Naive thymus-derived CD4-positive, alpha-beta T cell (primary cell): Measurements from ENCODE around the gene PANX2. TPM values are rescaled to one million over a fixed set of nuclear protein-coding genes. Genes with fewer than 3 reads are reported as not detected.

Source experiments
- ATAC-seq: fragments of 150-1000 bp; cut with Tn5 transposase; 2 replicates; pipeline ENCODE4 v1.10.0; 2021; ENCODE audit warnings: mild to moderate bottlenecking, moderate library complexity
- CTCF ChIA-PET: fragments of 350-600 bp; sonication (Branson Sonifier 250); formaldehyde crosslinking; loops from one replicate; lab custom pipeline; 2021; ENCODE audit warnings: antibody characterized with exemption; lab: Charles Lee
- POLR2A ChIA-PET: fragments of 350-600 bp; sonication (Branson Sonifier 250); formaldehyde crosslinking; loops from one replicate; lab custom pipeline; 2021; ENCODE audit warnings: antibody characterized with exemption, inconsistent platforms; lab: Charles Lee
- DNase-seq, 9 donors: peaks; one replicate each; pipeline versions ENCODE4 v3.0.0 to v3.0.0-alpha.2; 2020 to 2022; ENCODE audit warnings: mixed read lengths in 1 of 9
- H3K27ac ChIP-seq: one replicate; pipeline ENCODE4 v1.7.0; 2013; ENCODE audit warnings: mild to moderate bottlenecking, low read depth, low read length, moderate library complexity
- H3K27me3 ChIP-seq, 2 donors: one replicate each; pipeline ENCODE4 v1.7.0; 2013; ENCODE audit warnings: low read length in 2 of 2, mild to moderate bottlenecking in 2 of 2, moderate library complexity in 2 of 2; ENCODE audit not compliant: control insufficient read depth in 2 of 2, insufficient read depth in 2 of 2
- H3K36me3 ChIP-seq, 3 experiments: 1 replicate in 2 of 3; 2 replicates in 1 of 3; pipeline ENCODE4 v1.7.0; 2013; ENCODE audit warnings: low read length in 3 of 3, mild to moderate bottlenecking in 3 of 3, moderate library complexity in 1 of 3; ENCODE audit not compliant: insufficient read depth in 3 of 3, control insufficient read depth in 2 of 3
- H3K4me1 ChIP-seq, 2 donors: one replicate each; pipeline ENCODE4 v1.7.0; 2013; ENCODE audit warnings: low read length in 2 of 2, mild to moderate bottlenecking in 2 of 2, moderate library complexity in 1 of 2; ENCODE audit not compliant: control insufficient read depth in 2 of 2, insufficient read depth in 2 of 2
- H3K4me3 ChIP-seq: 2 replicates; pipeline ENCODE4 v1.7.0; 2013; ENCODE audit warnings: mild to moderate bottlenecking, low read length
- H3K9me3 ChIP-seq, 3 experiments: 1 replicate in 2 of 3; 2 replicates in 1 of 3; pipeline ENCODE4 v1.7.0; 2013; ENCODE audit warnings: low read length in 3 of 3; ENCODE audit not compliant: control insufficient read depth in 2 of 3
- H3K27ac Mint-ChIP-seq, 9 donors: one replicate each; pipeline ENCODE4 v1.8.0; 2020 to 2022; ENCODE audit warnings: mixed read lengths in 9 of 9, mild to moderate bottlenecking in 8 of 9, moderate library complexity in 5 of 9, inconsistent platforms in 2 of 9
- H3K27me3 Mint-ChIP-seq, 5 donors: one replicate each; pipeline ENCODE4 v1.8.0; 2021 to 2022; ENCODE audit warnings: mixed read lengths in 5 of 5, mild to moderate bottlenecking in 1 of 5
- H3K36me3 Mint-ChIP-seq, 5 donors: one replicate each; pipeline ENCODE4 v1.8.0; 2020 to 2022; ENCODE audit warnings: mixed read lengths in 5 of 5, mild to moderate bottlenecking in 3 of 5, inconsistent platforms in 1 of 5
- H3K4me1 Mint-ChIP-seq, 7 donors: one replicate each; pipeline ENCODE4 v1.8.0; 2020 to 2022; ENCODE audit warnings: mixed read lengths in 7 of 7, mild to moderate bottlenecking in 3 of 7, inconsistent platforms in 1 of 7
- H3K4me3 Mint-ChIP-seq, 10 donors: one replicate each; pipeline ENCODE4 v1.8.0; 2020 to 2022; ENCODE audit warnings: mild to moderate bottlenecking in 10 of 10, mixed read lengths in 10 of 10, moderate library complexity in 6 of 10, inconsistent platforms in 2 of 10
- H3K9me3 Mint-ChIP-seq, 11 donors: one replicate each; pipeline ENCODE4 v1.8.0; 2020 to 2022; ENCODE audit warnings: mixed read lengths in 11 of 11, mild to moderate bottlenecking in 4 of 11, inconsistent platforms in 1 of 11, moderate library complexity in 1 of 11
- intact Hi-C, 2 donors: fragments of 100-400 bp; cut with micrococcal nuclease; formaldehyde crosslinking; loops; one replicate each; pipeline ENCODE4 v1.15.1; 2023
- polyA plus RNA-seq, 2 donors: library from polyadenylated mRNA; unstranded; fragments of 300-500 nt; fragmentation: Illumina TruSeq; gene quantifications; one replicate each; pipeline ENCODE4 v1.2.3, GENCODE V29; 2021
- total RNA-seq, 6 experiments: library from RNA in 5 of 6; stranded (reverse) in 5 of 6; gene quantifications; 1 replicate in 5 of 6; 2 replicates in 1 of 6; pipeline ENCODE4 v1.2.3 and lab custom pipeline; 2021 to 2026

PANX2 gene
- total and polyA plus RNA-seq, 7 experiments from 2014 or later = 0.27 to 2.0 (median 0.66) TPM; not detected in 4

DNA sequence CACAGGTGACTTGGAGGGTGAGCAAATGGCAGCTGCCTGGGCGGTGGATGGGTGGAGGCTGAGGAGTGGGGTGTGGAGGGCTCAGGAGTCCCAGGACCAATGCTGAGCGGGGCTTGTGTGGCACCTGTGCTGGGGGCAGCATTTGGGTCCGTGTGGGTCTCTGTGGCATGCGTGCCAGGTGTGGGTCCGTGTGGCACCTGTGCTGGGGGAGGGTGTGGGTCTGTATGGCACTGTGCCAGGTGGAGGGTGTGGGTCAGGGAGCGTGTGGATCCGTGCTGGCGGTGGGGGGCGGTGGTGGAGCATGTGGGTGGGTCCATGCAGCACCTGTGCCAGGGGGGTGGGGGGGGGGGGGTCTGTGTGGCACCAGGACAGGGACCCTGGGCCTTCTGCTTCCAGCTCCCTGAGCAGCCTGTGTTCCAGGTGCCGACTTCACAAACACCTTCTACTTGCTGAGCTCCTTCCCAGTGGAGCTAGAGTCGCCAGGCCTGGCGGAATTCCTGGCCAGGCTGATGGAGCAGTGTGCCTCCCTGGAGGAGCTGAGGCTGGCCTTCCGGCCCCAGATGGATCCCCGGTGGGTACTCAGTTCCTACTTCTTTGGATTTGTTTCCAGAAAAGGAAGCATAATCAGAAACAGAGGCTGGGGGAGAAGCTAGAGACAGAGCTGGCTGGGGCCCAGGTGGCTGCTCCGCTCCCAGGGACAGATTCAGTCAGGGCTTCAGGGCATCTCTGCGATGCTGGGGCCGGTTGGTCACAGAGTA lies 44.9 kb downstream of the PANX2 start:
- Mint-ChIP-seq H3K4me1 (peaks cover 2 to 30% (median 21%) of the 10 kb centered on the region in 7 donors), H3K27me3 (no peaks in the 10 kb centered on the region), H3K9me3 (no peaks in the 10 kb centered on the region), H3K27ac (peak overlapping the region in 6 of 9 donors; percentile 22 to 87 (median 66)), H3K36me3 (peaks cover 0 to 36% (median 14%) of the 10 kb centered on the region in 5 donors), H3K4me3 (no peak overlapping the region)
- ChIA-PET POLR2A (interaction anchor here (0.7 to 1.4 kb wide), 2 partner anchors 26 to 114 kb away, joined by 3 read pairs; no protein-coding TSS in a partner anchor), CTCF (interaction anchor here (1.2 to 1.7 kb wide), 2 partner anchors 11 to 66 kb away, joined by 3 to 4 read pairs; no protein-coding TSS in a partner anchor)
- H3K36me3 ChIP-seq = peaks cover 0 to 81% (median 11%) of the 10 kb centered on the region in 3 experiments
- no peak for DNase-seq
- H3K27me3 ChIP-seq = no peaks in the 10 kb centered on the region
- no peaks in the 10 kb centered on the region for H3K4me1 ChIP-seq
- no peak overlapping the region for H3K27ac ChIP-seq
- H3K4me3 ChIP-seq = no peak overlapping the region
- no peak for ATAC-seq
- intact Hi-C loops = no loop called here
- H3K9me3 ChIP-seq = no peaks in the 10 kb centered on the region

DNA sequence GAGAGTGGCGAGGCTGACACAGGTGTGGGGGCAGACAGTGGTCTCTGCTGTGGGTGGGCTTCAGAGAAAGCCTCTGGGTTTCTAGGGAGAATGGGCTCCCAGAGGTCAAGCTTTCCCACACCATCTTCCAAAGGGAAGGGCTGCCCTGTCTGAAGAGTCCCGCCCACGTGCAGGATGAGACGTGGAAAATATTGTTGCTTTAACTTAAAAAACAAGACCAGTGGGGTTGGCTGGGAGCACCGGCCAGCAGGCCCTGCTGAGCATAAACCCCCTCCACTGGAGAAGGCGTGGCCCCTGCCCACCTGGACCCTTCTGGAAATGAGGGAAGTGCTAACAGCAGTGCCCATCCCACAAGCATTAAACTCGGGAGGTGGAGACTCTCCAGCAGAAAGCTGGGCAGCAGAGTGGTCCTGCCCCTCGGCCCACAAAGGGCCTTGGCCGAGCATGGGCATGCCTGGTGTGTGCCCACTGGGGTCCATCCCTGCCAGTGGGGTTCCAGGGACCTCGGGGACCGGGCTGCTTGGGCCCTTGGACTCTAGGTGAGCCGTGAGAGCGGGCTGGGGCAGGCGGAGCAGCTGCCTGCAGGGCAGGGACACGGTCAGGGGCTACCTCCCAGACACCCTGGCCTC lies 45.6 kb downstream of the PANX2 start:
- ATAC-seq (no peak), DNase-seq (no peak)
- Histone ChIP-seq H3K9me3 (no peaks in the 10 kb centered on the region), H3K4me1 (no peaks in the 10 kb centered on the region), H3K27me3 (no peaks in the 10 kb centered on the region), H3K27ac (no peak overlapping the region), H3K4me3 (no peak overlapping the region), H3K36me3 (peaks cover 0 to 81% (median 14%) of the 10 kb centered on the region in 3 experiments)
- peaks cover 2 to 30% (median 18%) of the 10 kb centered on the region in 7 donors for H3K4me1 Mint-ChIP-seq
- ChIA-PET CTCF (interaction anchor here (1.2 to 1.7 kb wide), 2 partner anchors 11 to 67 kb away, joined by 3 to 4 read pairs; no protein-coding TSS in a partner anchor), POLR2A (interaction anchor here (0.7 kb wide), 1 partner anchor 28 kb away, joined by 3 read pairs; no protein-coding TSS in a partner anchor)
- H3K27me3 Mint-ChIP-seq = no peaks in the 10 kb centered on the region
- peaks cover 0 to 33% (median 14%) of the 10 kb centered on the region in 5 donors for H3K36me3 Mint-ChIP-seq
- H3K27ac Mint-ChIP-seq = peak overlapping the region in 1 of 9 donors; percentile 62
- no peak overlapping the region for H3K4me3 Mint-ChIP-seq
- intact Hi-C loops = no loop called here
- H3K9me3 Mint-ChIP-seq = no peaks in the 10 kb centered on the region

DNA sequence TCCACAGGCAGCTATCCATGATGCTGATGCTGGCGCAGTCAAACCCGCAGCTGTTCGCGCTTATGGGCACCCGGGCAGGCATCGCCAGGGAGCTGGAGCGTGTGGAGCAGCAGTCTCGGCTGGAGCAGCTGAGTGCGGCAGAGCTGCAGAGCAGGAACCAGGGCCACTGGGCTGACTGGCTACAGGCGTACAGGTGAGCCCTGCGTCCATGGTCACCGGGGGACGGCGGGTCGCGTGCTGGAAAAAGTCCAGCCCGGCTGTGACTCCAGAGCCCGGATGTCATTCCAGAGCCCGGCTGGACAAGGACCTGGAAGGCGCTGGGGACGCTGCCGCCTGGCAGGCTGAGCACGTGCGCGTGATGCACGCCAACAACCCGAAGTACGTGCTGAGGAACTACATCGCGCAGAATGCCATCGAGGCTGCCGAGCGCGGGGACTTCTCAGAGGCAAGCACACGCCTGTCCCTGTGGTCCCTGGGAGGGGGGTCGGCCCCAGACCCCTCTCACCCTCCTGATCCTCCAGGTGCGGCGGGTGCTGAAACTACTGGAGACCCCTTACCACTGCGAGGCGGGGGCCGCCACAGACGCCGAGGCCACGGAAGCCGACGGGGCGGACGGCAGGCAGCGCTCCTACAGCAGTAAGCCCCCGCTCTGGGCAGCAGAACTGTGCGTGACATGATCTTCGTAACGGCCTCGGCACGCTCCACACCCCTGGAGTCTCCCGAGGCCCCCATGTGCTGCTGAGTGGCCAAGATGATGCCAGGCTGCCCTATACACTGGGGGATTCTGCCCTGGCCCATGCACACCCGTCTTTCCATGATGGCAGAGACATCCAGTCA lies 46.4 kb downstream of the PANX2 start:
- Histone ChIP-seq H3K9me3 (no peaks in the 10 kb centered on the region), H3K4me3 (no peak overlapping the region), H3K4me1 (no peaks in the 10 kb centered on the region), H3K36me3 (peaks cover 3 to 85% (median 14%) of the 10 kb centered on the region in 3 experiments), H3K27me3 (no peaks in the 10 kb centered on the region), H3K27ac (no peak overlapping the region)
- peak overlapping the region in 1 of 9 donors; percentile 25 for H3K27ac Mint-ChIP-seq
- ChIA-PET POLR2A (interaction anchor here (0.7 kb wide), 1 partner anchor 27 kb away, joined by 3 read pairs; no protein-coding TSS in a partner anchor), CTCF (no interaction called here)
- no peak overlapping the region for H3K4me3 Mint-ChIP-seq
- H3K4me1 Mint-ChIP-seq = peaks cover 2 to 30% (median 16%) of the 10 kb centered on the region in 7 donors
- no peaks in the 10 kb centered on the region for H3K27me3 Mint-ChIP-seq
- H3K9me3 Mint-ChIP-seq = no peaks in the 10 kb centered on the region
- ATAC-seq (no peak), DNase-seq (no peak)
- peaks cover 0 to 32% (median 14%) of the 10 kb centered on the region in 5 donors for H3K36me3 Mint-ChIP-seq
- intact Hi-C loops = no loop called here

DNA sequence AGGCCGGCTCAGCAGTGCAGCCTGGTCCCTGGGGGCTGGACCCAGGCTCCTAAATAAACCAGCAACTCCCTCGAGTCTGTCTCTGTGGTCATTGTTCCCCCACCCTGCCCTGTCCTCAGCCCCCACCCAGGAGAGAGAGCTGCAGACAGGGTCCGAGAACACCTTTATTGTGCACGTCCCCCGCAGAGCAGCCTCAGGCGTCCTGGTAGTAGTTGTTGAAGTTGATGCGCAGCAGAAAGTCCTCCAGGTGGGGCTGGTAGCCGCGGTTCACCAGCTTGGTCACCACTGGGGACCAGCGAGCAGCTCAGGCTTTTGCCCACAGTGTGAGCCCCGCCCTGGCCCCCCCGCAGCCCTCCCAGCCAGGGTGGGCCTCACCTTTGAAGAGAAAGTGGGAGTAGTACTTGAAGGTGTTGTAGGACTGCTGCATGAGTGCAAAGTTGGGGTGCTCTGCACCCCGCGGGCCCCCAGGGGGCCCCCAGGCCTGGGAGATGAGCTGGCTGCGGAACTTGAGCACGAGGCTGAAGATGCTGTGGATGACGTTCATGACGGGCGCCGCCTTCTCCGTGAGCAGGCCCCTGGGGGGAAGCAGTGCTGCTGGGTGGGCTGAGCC lies 47.1 kb downstream of the PANX2 start:
- CTCF ChIA-PET = no interaction called here
- no peak for ATAC-seq
- peak overlapping the region in 1 of 9 donors; percentile 25 for H3K27ac Mint-ChIP-seq

DNA sequence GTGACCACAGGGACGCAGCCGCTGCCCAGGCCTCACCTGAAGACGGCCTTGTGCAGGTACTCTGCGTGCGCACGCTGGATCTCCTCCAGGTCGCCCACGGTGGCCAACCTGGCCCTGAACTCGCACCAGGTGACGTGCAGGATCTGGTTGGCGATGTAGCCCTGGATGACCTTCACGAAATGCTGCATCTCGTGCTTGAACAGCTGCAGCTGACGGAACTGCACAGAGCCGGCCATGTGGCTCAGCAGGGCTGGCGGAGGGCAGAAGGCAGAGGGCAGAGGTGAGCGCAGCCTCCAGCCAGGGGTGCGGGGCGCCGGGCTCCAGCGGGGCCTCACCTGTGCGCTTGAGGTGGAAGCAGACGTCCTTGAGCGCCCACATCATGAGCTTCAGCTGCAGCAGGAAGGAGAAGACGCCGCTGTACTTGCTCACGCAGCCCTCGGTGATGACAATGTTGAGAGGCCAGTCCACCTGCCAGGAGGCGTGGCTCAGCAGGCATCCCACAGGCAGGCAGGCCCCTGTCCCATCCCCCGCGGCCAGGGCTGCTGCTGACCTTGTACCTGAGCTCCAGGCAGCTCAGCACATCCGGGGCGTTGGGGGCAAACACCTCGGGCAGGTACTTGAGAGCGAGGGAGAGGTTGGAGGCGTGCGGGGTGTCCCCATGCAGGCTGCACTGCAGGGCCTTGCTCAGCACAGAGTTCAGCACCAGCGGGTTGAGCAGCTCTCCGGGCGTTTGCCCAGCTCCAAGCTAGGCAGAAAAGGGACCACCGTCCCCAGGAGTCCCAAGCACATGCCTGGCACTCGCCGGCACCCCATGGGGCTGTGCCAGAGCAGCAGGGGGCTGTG lies 47.8 kb downstream of the PANX2 start:
- no peak for ATAC-seq
- no peaks in the 10 kb centered on the region for H3K27me3 Mint-ChIP-seq
- no peak overlapping the region for H3K27ac Mint-ChIP-seq
- H3K9me3 Mint-ChIP-seq = no peaks in the 10 kb centered on the region
- no peak for DNase-seq
- intact Hi-C loops = no loop called here
- Histone ChIP-seq H3K9me3 (no peaks in the 10 kb centered on the region), H3K36me3 (peaks cover 7 to 87% (median 22%) of the 10 kb centered on the region in 3 experiments), H3K4me3 (no peak overlapping the region), H3K27me3 (no peaks in the 10 kb centered on the region), H3K27ac (no peak overlapping the region), H3K4me1 (no peaks in the 10 kb centered on the region)
- ChIA-PET POLR2A (no interaction called here), CTCF (no interaction called here)
- H3K4me1 Mint-ChIP-seq = peaks cover 0 to 16% (median 7%) of the 10 kb centered on the region in 7 donors
- no peak overlapping the region for H3K4me3 Mint-ChIP-seq
- peaks cover 0 to 22% (median 10%) of the 10 kb centered on the region in 5 donors for H3K36me3 Mint-ChIP-seq

More for the DNA sequence above, 47.1 kb downstream of the PANX2 start:
- H3K27ac ChIP-seq = no peak overlapping the region
- H3K4me1 ChIP-seq = no peaks in the 10 kb centered on the region
- no peak overlapping the region for H3K4me3 ChIP-seq
- no peaks in the 10 kb centered on the region for H3K27me3 Mint-ChIP-seq
- peaks cover 7 to 85% (median 15%) of the 10 kb centered on the region in 3 experiments for H3K36me3 ChIP-seq
- intact Hi-C loops = no loop called here
- no peaks in the 10 kb centered on the region for H3K9me3 Mint-ChIP-seq
- H3K4me3 Mint-ChIP-seq = no peak overlapping the region
- DNase-seq = no peak
- H3K27me3 ChIP-seq = no peaks in the 10 kb centered on the region
- H3K4me1 Mint-ChIP-seq = peaks cover 0 to 23% (median 12%) of the 10 kb centered on the region in 7 donors
- H3K9me3 ChIP-seq = no peaks in the 10 kb centered on the region
- POLR2A ChIA-PET = no interaction called here
- peaks cover 0 to 25% (median 9%) of the 10 kb centered on the region in 5 donors for H3K36me3 Mint-ChIP-seq
